Measurements from ENCODE around the gene SYNPR.
A peak's percentile ranks its signal among the peaks of the same experiment; 100 is the strongest.

Gene SYNPR

DNA sequence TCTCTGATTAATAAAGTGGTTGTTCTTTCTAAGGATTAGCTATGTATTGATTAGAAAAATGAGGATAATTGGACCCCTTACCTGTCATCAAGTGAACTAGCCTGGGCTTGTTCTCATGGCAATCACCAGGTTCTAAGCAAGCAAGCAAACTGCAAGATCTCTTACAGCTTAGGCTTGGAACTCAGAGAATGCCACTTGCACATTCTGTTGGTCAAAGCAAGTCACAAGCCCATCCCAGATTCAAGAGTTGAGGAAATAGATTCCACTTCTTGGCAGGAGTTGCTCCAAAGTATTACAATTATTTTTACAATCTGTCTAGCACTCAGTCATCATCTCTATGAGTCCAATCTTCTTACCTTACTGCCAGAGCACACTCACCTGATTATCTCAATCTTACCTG, 180.3 kb downstream of the SYNPR start:
- TF ChIP-seq, protein P1, sequence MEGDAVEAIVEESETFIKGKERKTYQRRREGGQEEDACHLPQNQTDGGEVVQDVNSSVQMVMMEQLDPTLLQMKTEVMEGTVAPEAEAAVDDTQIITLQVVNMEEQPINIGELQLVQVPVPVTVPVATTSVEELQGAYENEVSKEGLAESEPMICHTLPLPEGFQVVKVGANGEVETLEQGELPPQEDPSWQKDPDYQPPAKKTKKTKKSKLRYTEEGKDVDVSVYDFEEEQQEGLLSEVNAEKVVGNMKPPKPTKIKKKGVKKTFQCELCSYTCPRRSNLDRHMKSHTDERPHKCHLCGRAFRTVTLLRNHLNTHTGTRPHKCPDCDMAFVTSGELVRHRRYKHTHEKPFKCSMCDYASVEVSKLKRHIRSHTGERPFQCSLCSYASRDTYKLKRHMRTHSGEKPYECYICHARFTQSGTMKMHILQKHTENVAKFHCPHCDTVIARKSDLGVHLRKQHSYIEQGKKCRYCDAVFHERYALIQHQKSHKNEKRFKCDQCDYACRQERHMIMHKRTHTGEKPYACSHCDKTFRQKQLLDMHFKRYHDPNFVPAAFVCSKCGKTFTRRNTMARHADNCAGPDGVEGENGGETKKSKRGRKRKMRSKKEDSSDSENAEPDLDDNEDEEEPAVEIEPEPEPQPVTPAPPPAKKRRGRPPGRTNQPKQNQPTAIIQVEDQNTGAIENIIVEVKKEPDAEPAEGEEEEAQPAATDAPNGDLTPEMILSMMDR (IDR thresholded peaks at IDR 0.05; ENCODE audit: low read depth, low read length, missing control alignments), result no peak
- no peaks in the 10 kb centered on the region for H3K27me3 ChIP-seq (replicated peaks)
- in situ Hi-C loops (cut with HindIII; ENCODE audit: low pct_ligation_motif_present, low sequenced_read_pairs), result no loop called here
- no peak overlapping the region for H3K27ac ChIP-seq
- DNase-seq, result no peak
- no peaks in the 10 kb centered on the region for H3K36me3 ChIP-seq (replicated peaks)
- H3K4me3 ChIP-seq (ENCODE audit: low read depth, low read length), result no peak overlapping the region

DNA sequence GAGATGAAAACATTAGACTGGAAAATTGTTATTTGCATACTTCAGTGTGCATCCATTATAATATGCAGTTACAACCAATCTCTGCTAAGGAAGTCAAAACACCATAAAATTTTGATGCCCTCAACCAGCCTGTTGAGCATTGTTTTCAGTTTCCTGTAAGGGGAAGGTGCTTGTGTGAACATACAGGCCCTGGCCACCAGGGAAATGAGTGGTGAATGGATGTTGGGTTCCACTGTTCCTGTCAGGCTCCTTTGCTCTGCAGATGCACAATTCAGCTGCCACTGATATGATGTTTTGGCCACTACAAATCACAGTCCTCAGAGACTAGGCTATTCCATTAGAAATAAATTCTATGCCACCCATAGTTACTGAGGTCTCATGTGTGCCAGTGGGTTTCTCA, 184.6 kb downstream of the SYNPR start:
- TF ChIP-seq, protein P1 (IDR thresholded peaks at IDR 0.05; ENCODE audit: low read depth, low read length, missing control alignments), result peak; percentile 10
- in situ Hi-C loops (cut with HindIII; ENCODE audit: low pct_ligation_motif_present, low sequenced_read_pairs), result no loop called here
- H3K4me3 ChIP-seq (ENCODE audit: low read depth, low read length), result no peak overlapping the region

DNA sequence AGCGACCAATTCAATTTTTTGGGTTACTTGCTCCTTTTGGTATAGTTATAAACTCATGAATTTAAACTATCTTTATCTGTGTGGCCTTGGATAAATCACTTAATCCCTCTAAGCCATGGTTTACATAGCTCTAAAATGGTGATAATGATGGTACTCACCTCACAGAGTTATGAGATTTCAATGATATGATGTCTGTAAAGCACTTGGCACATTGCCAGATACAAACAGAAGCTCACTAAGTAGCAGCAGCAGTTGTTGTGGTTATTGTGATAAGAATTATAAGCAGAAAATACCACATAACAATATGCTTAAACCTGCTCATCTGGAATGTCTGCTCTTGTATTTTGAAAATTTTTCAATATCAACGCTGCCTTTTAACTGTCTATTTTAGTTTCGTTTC, 189.3 kb downstream of the SYNPR start:
- in situ Hi-C loops (cut with HindIII; ENCODE audit: low pct_ligation_motif_present, low sequenced_read_pairs), result no loop called here
- Histone ChIP-seq H3K27ac (no peak overlapping the region), H3K27me3 (replicated peaks) (no peaks in the 10 kb centered on the region), H3K36me3 (replicated peaks) (no peaks in the 10 kb centered on the region), H3K4me3 (ENCODE audit: low read depth, low read length) (no peak overlapping the region)
- TF ChIP-seq, protein P1 (IDR thresholded peaks at IDR 0.05; ENCODE audit: low read depth, low read length, missing control alignments), result no peak
- DNase-seq, result no peak

More for the DNA sequence above, 184.6 kb downstream of the SYNPR start:
- Histone ChIP-seq H3K36me3 (replicated peaks) (no peaks in the 10 kb centered on the region), H3K27ac (no peak overlapping the region), H3K27me3 (replicated peaks) (no peaks in the 10 kb centered on the region)
- DNase-seq, result no peak

DNA sequence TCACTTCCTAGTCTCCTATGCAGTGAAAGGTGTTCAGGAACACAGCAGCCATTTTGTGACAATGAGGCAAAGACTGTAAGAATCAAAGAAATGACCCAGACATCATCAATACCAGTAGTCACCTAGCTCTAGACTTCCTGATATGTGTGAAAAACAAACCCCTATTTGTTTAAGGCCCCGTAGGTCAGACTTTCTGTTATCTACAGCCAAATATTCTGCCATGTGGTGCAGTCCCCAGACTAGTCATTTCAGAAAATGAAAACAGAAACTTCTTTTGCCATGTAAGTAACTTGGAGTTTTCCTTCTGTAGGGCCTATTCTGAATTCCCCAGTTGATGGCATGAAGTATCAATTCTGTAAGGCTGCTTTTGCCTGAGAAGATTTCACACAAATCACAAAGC, 192.6 kb downstream of the SYNPR start:
- H3K36me3 ChIP-seq (replicated peaks), result no peaks in the 10 kb centered on the region
- no peak overlapping the region for H3K27ac ChIP-seq
- in situ Hi-C loops (cut with HindIII; ENCODE audit: low pct_ligation_motif_present, low sequenced_read_pairs), result no loop called here
- no peak for DNase-seq
- H3K4me3 ChIP-seq (ENCODE audit: low read depth, low read length), result no peak overlapping the region
- no peaks in the 10 kb centered on the region for H3K27me3 ChIP-seq (replicated peaks)
- TF ChIP-seq, protein P1 (IDR thresholded peaks at IDR 0.05; ENCODE audit: low read depth, low read length, missing control alignments), result no peak

DNA sequence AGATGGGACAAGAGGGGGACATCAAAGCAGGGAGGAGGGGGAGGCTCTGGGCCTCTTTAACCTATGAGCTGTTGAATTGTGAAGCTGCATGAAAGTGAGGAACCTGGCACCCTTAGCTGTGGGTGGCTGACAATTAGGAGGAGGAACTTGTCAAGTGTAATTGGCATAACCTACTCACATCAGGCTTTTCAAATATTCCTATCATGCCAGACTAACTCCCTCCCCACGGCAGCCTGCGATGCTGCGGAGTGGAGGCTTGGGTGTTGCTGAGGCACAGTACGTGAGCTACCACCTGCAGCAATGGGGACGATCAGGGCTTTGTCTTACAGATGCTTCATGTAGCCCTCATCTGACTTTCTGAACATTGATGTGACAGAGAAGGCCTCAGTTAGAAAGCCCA, 193.7 kb downstream of the SYNPR start:
- in situ Hi-C loops (cut with HindIII; ENCODE audit: low pct_ligation_motif_present, low sequenced_read_pairs), result no loop called here
- Histone ChIP-seq H3K36me3 (replicated peaks) (no peaks in the 10 kb centered on the region), H3K27me3 (replicated peaks) (no peaks in the 10 kb centered on the region), H3K27ac (no peak overlapping the region), H3K4me3 (ENCODE audit: low read depth, low read length) (no peak overlapping the region)
- TF ChIP-seq, protein P1 (IDR thresholded peaks at IDR 0.05; ENCODE audit: low read depth, low read length, missing control alignments), result no peak
- no peak for DNase-seq

DNA sequence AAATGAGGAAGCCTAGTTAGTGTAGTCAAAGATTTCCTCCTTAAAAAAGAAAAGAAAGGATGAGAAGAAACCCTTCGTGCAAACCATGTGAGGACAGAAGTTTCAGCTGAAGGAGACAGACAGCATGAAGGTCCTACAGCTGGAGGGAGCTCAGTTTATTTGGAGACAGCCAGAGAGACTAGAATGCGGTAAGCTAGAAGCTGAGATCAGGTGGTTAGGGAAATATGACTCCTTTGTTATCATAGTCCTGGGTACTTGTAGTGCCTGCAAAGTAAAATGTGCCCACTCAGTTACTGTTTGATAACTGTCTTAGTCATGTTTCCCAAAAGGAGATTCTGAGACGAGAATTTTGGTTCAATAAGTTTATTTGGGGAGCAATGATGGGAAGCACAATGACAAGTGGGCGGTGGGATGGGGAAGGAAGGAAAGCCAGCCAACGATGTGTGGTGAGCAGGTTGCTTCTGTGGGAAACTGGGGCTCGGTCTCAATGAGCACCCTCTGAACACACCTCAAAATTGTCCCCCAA, 195.6 kb downstream of the SYNPR start:
- in situ Hi-C loops (cut with HindIII; ENCODE audit: low pct_ligation_motif_present, low sequenced_read_pairs), result no loop called here
- H3K36me3 ChIP-seq (replicated peaks), result no peaks in the 10 kb centered on the region
- H3K4me3 ChIP-seq (ENCODE audit: low read depth, low read length), result no peak overlapping the region
- no peaks in the 10 kb centered on the region for H3K27me3 ChIP-seq (replicated peaks)
- H3K27ac ChIP-seq, result no peak overlapping the region
- TF ChIP-seq, protein P1 (IDR thresholded peaks at IDR 0.05; ENCODE audit: low read depth, low read length, missing control alignments), result no peak
- no peak for DNase-seq
